ENCODE results near the gene RGS17.

DNA sequence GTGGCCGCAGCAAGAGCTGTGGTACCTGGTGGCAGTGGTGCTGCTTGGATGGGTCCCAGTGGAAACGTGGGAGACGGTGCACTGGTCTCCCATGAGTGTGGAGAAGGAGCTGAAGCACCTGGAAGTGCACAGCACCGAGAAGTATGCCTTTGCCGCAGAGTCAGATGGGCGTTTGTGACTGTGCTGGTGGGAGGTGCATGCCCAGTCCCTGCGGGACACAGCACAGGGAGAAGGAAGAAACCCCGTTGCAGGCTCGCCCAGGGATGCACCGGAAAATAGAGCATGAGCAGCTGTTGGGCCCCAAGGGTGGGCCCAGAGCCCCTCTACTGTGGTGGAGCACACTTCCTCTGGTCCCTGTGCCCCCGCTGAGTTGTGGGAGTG is 19.3 kb upstream of the RGS17 start:
- TF ChIP-seq CTCF (conservative IDR thresholded peaks at IDR 0.05) (no peak), EZH2 (IDR thresholded peaks at IDR 0.05; ENCODE audit: low read depth) (no peak)
